Stimulated activated CD4-positive, alpha-beta T cell treated with anti-CD3 and anti-CD28 coated beads, Interleukin-4, amount 100 ng/mL, for 1 hour (primary cell): ENCODE results near the gene TMEM132C.
"Not testable (repeated sequence)": the region's sequence is repeated elsewhere in the genome, so short reads cannot be mapped to it uniquely, and the experiment has no call there.

Experiments
- DNase-seq: peaks from one replicate; pipeline ENCODE4 v3.0.0-alpha.2; 2020

TMEM132C gene

DNA sequence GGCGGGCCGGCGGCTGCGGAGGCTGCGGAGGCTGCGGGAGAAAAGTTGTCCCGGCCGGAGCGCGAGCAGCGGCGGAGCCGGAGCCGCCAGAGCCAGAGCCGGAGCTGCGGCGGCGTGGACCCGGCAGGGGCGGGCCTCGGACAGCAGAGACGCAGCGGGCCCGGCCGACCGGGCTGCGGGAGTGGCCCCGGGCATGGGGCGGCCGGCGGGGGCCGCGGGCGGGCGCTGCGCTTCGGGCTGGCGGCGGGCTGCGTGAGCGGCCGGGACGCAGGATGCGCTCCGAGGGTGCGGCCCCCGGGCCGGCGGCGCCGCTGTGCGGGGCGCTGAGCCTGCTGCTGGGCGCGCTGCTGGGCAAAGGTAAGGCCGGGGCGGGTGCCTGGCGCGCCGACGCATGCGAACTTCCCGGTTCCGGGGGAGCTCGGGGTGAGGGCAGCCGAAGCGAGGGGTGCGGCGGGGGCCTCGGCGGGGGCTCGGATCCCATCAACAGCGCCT, at the start of gene TMEM132C:
TMEM132C (plus strand) TSS at position 40 of the 492 bp plus-strand sequence; CDS start at position 273, 233 bp downstream.
- no peak for DNase-seq

DNA sequence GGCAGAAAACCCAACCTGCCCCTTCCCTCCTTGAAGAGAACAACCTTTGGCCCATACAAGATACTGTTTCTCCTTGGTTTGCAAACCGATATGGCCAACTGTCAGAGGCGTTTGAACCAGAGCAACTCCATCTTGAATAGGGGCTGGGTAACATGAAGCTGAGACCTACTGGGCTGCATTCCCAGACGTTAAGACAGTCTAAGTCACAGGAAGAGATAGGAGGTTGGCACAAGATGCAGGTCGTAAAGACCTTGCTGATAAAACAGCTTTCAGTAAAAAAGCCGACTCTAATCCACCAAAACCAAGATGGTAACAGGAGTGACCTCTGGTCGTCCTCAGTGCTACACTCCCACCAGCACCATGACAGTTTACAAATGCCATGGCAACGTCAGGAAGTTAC, 42.7 kb upstream of the TMEM132C start:
- DNase-seq = no peak

DNA sequence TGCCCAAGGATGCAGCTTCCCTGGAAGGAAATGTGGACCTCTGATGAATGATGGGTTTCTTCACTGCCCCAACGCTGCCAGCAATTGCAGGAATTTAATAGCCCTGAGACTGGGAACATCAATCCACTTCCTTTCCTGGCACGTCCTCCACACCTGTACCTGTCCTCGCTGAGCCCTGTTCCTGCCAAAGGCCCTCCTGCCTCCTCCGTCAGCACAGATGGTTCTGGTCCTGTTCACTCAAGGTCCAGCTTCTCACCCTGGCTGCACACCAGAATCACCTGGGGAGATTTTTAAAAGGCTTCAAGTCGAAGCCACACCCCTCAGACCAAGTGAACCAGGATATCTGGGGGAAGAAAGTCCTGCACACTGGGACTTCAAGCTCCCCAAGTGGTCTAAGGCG, 38.4 kb upstream of the TMEM132C start:
- DNase-seq = no peak

DNA sequence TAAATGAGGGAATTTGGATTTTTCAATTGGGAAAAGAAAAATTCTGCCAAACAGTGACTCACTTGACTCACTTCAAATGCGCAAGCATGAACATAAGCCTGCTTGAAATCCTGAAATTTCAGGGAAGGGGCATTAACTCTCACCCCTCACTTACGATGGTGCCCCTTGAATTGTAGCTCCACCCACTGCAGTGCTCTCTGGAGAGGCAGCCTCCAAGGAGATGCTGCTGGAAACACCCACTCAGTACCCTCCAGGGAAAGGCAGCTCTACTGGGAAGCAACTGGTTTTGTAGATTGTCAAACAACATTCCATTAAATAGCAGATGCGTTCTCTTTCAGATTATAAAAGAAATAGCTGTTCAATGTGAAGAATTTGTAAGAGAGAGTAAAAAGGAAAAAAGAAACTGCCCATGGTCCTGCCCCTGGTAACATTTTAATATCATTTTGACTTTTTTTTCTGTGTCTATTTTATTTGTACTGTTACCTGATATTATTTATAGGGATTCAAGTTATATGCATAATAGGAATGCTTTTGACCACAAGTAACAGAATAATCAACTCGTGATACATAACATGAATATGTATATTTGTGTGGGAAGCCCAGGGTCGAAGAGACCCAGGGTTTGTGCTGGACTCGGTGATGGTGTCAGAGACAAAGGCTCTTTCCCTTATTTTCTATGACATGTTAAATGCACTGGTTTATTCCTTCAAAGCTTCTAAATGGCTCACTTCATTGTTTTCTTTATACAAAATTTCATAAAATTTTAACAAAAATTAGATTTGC, 31.1 kb upstream of the TMEM132C start:
- DNase-seq = no peak

DNA sequence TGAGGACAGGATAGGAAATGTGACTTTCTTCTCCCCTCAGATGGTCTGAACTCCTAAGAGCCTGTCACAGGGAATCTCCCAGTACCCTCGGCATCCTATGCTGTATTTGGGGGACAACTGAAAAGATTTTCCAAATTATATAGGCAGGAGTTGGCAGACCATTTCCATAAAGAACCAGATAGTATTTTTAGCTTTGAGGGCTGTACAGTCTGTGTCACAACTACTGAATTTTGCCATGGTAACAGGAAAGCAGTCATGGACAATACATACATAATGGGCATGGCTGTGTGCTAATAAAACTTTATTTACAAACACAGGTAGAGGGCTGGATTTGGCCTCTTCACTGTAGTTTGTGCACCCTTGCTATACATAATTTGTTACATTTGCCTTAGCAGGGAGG, 30.4 kb upstream of the TMEM132C start:
- DNase-seq = no peak

DNA sequence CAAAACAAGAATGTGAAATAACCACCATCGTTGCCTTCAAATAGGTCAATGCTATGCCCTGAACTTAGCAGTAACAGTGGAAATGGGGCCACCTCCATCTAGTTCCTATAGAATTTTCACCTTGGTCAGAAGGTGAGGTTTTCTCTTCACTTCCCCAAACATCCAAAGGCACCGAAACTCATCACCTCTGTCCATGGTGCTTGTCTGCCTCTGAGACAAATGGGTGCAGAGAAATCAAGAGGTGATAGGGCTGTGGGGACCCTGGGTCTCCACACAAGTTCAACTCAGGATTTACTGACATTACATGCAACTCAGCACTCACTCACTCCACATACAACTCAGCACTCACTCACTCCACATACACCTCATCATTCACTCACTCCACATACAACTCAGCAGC, 26.2 kb upstream of the TMEM132C start:
- no peak for DNase-seq

DNA sequence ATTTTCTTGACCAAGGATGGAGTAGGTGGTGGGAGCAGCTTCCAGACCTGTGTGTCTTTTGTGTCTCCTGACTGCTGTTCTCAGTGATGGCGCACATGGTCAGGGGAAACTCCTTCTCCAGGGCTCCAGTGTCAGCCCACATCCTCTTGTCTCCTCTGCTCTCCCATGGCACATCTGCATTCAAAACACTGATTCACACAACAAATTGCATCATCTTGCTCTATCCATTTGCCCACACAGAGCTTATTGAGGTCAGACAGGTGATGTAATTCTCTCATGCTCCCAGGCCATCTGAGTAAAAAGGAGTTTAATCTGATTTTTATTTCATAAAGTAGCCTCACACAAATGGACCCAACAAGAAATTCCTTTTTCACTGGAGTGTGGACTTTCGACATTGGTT, 21.8 kb upstream of the TMEM132C start:
- no peak for DNase-seq

DNA sequence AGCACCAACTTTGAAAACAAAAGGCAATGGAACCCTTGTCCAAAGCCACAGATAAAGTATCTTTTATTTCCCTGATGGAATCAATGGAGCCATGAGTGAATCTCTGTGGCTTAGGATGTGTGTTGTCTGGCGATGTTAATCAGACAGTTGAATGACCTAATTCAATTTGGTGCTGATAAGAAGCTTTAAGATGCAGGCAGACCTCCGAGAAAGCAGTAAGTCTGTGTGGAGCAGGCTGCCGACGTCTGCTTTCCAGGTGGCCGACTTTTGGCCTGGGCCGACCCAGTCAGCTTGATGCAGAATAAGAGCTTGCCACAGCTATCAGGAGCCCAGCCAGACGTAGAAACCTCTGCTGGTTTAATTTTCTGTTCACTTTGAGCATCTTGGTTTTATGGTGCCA, 21.1 kb upstream of the TMEM132C start:
- DNase-seq = no peak

DNA sequence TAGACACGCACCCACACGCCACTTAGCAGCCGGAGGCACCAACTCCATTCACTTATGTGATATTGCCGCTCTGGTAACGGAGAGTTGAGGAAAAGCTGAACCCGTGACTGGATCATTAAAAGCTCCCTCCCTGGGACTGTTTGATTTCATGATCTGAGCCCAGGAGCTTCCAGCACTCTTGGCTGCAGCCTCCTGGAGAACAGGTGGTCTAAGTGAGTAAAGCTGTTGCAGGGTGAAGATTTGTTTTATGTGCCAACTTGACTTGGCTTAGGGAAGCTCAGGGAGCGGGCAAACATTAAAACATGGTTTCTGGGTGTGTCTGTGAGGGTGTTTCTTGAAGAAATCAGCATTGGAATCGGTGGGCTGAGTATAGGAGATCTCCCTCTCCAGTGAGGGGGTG, 16.9 kb upstream of the TMEM132C start:
- DNase-seq = no peak

DNA sequence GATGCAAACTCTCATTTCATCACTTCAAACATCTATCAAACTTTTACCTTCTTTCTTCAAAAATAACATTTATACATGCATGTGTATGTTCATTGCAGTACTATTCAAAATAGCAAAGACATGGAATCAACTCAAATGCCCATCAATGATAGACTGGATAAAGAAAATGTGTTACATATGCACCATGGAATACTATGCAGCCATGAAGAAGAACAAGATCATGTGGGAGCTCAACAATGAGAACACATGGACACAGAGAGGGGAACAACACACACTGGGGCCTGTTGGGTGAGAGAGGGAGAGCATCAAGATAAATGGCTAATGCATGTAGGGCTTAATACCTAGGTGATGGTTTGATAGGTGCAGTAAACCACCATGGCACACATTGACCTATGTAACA, 13.1 kb upstream of the TMEM132C start:
- not testable (repeated sequence) for DNase-seq

DNA sequence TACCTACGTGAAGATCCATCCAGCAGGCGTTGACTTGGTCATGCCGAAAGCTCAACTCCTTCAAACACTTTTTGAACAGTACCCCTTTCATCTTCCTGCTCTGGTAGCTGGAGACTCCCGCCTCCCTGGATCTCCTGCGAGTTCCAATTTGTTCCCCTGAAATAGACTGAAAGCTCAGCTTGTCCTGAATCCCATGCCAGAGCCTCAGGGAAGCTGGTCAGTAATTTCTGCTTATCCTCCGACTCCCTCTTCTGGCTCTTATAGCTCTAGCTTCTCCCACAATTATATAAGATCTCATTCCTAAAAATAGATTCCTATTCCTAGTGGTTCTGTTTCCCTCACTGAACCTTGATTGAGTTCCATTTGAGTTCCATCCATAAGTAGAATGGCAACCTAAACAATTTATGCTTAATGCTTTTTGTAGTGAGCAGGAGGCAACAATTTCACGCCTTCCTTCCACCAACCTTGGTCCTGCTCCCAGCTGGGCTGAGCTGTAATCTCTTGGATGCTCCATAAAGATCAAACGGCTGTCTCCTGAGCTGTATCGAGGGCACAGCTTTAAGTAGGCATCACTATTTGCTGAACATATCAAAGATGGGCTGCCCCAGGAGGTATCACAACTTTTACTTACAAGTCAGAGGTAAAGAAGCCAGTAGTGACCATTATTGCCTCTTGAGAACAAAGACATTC, 8.0 kb upstream of the TMEM132C start:
- no peak for DNase-seq

DNA sequence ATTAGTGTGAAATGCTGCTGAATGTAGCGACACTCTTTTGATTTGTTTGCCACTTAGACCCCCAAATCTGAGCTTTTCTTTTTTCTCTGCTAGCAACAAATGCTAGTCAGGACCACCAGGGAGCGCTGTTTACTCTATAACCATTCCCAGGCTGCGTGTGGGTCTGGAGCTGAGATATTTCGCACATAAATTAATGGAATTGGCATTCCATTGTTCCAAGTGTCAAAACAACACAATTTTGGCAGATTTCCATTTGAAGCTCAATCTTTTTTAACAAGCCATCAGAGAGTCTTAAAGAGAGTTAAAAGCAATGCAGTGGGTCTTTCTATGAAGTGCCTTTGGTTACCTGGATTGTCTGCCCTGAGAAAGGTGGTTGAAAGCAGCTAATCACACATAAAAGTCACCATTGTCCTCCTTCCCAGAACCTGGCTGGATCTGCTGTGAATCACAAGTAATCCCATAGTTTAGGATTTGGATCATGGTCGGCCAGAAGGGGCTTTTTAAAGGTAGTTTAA, 7.4 kb upstream of the TMEM132C start:
- no peak for DNase-seq

DNA sequence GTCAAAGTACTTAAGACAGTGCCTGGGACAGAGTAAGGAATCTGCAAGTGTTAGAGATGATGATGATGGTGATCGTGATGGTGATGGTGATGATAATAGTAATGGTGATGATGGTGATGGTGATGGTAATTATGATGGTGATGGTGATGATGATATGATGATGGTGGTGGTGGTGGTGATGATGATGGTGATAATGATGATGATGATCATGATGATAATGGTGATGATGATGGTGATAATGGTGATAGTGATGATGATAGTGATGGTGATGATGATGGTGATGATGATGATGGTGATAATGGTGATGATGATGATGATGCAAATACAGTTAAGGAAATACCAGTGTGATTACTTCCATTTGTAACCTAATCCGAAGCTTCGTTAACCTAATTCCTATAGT, 5.2 kb upstream of the TMEM132C start:
- DNase-seq = no peak

DNA sequence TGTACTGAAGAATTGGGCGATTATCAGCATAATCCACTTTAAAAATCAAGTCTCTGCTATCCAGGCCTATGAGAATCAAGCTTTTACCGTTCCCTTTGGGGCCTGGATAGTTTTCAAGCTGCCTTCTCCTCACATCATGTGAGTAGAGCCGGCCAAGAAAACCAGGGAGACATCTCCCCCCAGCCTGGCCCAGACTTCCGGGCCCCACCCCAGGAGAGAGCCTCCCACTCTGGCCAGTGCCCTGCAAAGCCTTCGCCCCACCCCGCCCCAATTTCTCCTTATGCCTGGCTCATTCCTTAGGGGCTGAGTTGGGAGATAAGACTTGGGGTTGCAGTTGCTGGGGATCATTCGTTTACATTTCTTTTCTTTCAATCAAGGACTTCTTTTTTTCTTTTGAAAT, 1.4 kb upstream of the TMEM132C start:
- DNase-seq = no peak

DNA sequence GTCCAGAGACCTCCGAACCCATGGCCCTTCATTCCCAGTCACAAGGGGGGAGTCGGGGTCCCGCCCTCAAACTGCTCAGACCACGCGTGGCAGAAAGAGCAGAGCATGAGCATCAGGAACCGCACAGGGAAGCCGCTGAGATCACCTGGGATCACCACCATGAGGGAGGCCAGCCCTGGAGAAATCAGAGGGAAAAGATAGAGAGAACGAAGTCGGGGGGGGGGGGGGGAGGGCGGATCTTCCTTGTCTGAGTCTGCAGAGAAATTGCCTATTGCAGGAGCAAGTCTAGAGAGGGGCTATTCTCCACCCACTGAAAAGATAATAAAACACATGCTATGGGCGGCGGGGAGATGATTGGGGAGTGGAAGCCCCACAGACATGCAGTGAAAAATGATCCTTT, 884 bp upstream of the TMEM132C start:
- no peak for DNase-seq

DNA sequence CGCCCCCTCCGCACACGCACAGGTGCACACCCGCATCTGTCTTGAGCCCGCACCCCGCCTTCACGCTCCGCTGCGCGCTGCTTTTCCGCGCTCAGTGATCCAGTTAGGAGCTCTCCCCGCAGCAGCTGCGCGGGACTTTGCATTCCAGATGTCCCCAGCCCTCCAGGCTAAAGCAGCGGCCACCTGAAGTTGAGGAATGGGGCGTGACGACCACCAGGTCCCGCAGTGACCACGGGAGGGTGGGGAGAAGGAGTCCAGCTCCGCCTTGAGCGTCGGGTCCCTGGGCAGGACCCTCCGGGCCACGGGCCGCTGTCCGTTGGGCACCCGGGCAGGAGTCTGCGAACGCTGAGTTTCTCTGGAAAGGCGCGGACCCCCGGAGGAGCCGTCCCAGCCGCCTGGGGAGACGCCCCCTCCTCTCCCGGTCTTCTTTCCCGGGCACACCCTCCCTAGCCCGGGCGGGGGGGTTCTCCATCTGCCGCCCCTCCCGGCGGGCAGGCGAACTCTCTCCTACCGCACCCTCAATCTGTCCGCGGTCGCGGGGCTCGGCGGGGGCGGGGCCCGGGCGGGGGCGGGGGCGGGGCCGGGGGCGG, 334 bp upstream of the TMEM132C start:
- no peak for DNase-seq

DNA sequence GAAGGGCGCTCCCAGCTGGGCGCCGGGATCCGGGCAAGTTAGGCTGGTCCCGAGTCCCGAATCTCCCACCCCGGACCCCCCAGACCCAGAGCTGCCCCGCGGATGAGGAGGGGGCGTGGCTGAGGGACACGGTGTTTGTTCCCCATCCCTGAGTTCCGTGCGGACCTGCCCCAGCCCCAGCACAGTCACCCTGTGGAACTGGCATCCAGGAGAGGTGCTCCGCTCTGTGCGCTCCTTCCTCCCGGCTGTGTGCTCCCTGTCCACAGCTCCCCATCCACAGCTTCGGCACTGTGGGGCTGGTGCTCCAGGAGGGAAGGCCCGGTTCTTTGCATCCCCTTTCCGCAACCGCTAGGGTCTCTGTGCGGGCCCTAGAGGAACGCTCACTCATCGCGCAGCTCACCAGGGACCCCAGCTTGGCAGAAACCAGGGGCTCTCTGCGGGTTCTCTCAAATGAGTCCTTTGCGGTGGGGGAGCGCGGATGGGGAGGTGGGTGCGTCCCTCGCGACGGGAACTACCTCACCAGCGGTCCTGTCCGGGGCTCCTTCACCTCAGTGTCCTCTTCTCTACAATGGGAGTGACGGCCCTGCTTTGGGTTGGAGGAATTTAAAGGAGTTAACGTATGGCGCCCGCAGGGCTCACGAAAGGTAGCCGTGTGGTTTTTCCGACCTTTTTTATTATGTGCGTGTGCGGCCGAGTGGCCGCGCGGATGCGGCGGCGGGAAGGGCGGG, 845 bp downstream of the TMEM132C start:
- DNase-seq = no peak

DNA sequence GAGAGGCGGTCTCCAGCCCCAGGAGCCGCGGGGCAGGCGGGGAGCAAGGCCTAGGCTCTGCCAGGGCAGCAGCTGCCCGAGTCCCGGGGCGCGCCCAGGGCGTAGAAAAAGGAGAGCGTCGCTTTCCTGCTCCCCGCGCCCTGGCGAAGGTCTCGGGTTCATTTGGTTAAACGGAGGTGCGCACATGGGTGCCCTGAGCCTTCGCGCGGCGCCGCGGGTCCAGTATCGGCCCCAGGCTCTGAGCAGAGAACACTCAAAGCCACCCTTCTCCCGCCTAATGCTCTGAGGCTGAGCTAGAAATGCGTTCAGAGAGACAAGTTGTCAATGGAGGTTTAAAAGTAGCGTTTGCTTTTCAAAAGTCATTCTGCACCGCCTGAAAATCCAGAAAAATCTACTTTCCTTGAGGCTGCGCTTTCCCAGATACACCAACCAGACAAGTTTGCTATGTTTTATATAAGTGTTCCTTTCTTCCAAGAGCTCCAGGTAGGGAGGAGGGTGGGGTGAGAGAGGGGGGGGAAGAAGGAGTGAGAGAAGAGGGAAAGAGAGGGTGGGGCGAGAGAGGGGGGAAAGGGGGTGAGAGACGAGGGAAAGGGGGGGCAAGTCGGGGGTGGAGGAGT, 1.5 kb downstream of the TMEM132C start:
- DNase-seq = no peak

DNA sequence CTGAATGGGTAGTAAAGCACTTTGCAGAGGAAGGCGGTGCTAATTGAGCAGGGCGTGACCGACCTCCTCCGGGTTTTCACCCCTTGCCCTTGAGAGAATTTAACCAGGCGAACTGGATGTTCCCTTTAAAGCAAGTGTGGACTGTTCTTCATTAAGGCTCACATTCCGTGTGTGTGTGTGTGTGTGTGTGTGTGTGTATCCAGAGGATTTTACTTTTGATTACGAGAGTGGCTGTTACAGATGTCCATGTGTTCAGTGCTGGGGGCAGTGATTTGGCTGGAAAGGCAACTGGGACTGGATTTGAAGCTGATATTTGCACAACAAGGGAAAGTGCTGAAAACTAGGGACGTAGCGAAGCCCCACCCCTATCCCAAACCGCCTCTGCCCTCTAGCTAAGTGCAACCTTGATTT, 2.2 kb downstream of the TMEM132C start:
- DNase-seq = no peak

DNA sequence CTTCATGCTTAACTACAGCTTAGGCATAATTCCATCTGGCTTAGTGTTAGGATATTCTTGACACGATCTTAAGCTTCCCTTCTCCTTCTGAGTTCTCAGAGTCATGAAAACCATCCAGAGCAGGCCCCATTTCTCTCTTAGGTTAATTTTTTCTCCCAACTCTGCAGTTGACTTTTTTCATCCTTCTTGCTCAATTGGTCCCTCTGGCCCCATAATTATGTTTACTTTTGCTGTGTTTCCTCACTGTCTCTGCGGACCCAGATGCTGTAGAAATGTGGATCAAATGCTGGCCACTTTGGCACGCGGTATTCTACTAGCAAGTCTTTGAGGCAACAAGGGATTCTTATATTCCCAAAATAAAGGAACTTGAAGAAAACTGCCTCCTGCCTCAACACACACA, 9.5 kb downstream of the TMEM132C start:
- no peak for DNase-seq

DNA sequence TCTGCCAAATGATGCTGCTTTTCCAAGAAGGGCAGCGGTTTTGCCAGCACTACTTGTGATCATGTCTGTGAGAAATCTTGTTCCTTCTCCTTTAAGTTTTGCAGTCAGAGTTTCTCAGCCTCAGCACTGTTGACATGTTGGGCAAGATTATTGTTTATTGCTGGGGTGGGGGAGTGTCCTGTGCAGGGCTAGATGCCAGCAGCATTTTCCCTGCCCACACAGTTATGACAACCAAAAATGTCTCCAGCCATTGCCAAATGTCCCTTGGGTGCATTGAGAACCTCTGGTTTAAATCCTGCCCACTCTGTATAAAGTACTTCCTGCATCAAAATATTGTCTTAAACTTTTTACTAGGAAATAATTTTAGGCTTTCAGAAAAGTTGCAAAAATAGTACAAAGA, 20.0 kb downstream of the TMEM132C start:
- DNase-seq = no peak

DNA sequence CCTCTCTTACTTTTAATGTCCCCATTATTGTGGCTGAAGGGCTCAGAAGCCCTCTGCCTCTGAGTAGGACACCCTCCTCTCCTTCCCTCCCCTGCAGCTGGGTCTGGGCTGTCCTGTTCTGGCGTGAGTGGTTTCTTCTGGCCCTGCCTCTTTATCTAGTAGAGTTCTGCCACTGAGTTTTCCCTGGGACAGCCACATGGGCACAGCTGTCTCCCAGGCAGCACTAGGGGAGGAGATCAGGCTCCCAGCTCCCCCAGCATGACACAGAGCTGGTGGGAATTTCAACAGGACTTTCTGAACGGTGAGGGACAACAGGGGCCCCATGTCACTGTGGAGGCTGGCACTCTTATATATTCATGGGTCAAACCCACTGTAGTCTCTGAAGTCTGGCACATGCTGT, 21.4 kb downstream of the TMEM132C start:
- no peak for DNase-seq

DNA sequence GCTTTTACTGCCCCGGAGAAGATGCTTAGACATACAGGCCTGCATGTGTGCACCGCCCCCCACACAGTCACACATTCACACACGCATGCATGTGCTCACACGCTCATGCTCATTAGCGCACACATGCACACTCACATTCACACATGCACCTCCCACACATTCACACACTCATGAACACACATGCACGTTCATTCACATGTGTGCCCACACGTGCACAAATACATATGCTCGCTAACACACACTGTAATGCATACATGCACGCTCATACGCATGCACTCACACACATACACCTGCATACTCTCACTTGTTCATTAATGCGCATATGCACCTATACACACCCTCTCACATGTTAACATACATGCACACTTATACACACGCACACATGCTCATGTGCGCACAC, 21.9 kb downstream of the TMEM132C start:
- DNase-seq = no peak
